Activated T-cell treated with anti-CD3 and anti-CD28 coated beads for 48 hours (primary cell): Measurements from ENCODE around the gene RUFY2.

ENCODE experiments used
- DNase-seq: peaks from one replicate; pipeline ENCODE4 v3.0.0-alpha.2; 2020; ENCODE audit warnings: low read depth

Gene RUFY2

DNA sequence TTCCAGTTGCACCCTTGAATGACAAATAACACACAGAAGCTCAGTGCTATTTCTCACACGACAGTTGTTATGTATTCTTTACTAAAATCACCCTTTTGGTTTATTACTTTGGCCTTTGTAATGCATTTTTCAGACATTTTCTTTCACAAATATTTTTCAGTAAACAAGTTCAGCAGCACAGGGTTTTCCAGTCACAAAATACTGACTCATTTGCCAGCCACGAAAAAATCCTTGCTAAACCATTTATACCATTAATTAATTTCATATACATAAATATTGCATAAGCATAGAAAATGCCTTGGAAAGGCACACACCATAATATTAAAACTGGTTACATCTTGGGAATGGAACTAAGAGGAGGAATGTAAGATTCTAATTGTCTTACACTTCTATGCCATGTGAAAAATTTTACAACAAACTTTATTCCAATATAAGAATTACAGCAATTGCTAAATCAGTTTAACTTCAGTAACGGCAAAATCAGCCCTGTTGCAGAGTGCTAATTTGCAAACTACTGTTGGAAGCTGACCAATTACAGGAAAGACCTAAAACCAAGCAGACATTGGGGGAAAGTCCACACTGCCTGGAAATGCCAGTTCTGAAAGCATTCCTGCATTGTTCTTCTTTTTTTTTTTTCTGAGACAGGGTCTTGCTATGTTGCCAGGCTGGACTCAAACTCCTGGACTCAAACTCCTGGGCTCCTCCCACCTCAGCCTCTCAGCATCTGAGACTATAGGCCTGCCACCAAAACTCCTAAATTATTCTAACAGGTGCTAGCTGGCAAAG, 42.8 kb downstream of the RUFY2 start:
- DNase-seq, result no peak

DNA sequence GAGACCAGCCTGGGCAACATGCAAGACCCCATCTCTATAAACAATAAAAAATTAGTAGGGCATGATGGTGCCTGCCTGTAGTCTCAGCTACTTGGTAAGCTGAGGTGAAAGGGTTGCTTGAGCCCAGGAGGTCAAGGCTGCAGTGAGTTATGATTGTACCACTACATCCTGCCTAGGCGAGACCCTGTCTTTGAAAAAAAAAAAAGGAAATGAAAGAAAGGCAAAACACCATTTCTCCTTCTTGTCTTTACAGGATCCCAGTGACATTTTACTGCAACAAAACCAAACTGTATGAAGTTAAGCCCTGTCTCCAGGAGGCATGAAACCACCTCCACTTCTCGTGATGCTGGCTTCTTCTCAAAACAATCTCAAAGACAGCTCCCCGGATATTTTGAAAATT, 44.5 kb downstream of the RUFY2 start:
- DNase-seq, result no peak

DNA sequence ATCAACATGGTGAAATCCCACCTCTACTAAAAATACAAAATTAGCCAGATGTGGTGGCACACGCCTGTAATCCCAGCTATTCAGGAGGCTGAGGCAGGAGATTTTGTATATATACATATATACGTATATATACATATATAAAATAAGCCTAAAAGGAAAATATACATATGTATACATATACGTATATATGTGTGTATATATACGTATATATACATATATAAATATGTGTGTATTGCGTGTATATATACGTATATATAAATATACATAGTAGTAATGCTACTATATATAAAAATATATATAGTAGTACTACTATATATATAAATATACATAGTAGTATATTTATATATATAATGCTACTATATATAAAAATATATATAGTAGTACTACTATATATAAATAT, 47.9 kb downstream of the RUFY2 start:
- DNase-seq, result no peak

DNA sequence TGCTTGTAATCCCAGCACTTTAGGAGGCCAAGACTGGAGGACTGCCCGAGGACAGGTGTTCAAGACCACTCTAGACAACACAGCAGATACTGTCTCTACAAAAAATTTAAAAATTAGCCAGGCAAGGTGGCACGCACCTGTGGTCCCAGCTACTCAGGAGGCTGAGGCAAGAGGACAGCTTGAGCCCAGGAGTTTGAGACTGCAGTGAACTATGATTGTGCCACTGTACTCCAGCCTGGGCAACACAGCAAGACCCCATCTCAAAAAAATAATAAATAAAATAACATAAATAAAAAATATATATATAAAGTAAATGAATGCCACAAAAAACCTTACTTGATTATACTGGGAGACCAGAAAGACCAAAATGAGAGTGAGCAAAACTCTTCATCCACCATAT, 53.5 kb downstream of the RUFY2 start:
- no peak for DNase-seq

DNA sequence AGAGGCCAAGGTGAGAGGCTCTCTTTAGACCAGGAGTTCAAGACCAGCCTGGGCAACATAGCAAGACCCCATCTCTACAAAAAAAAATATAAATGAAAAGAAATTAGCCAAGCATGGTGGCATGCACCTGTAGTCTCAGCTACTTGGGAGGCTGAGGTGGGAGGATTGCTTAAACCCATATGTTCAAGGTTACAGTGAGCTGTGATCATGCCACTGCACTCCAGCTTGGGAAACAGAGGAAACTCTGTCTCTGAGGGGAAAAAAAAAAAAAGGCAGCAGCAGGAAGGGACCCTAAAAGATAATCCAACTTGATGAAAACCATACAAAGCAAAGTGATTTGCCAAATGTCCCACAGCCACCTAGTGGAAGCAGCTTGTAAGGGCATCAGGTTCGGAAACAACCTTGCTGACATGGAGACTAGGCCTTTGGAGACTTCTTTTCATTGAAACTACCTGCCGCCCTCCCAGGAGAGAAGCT, 58.8 kb downstream of the RUFY2 start:
- DNase-seq, result no peak

DNA sequence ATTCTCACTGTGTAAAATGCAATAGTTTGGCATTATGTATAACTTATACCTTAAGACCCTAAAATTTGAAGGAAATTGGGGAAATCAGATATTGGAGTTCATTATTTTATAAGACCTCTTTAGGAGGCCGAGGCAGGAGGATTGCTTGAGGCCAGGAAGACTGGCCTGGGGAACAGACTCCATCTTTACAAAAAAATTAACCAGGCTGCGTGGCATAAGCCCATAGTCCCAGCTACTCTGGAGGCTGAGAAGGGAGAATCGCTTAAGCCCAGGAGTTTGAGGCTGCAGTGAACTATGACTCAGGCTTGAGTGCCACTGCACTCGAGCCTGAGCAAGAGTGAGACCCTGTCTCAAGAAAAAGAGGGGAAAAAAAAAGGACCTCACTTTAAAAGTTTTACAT, 60.3 kb downstream of the RUFY2 start:
- no peak for DNase-seq

DNA sequence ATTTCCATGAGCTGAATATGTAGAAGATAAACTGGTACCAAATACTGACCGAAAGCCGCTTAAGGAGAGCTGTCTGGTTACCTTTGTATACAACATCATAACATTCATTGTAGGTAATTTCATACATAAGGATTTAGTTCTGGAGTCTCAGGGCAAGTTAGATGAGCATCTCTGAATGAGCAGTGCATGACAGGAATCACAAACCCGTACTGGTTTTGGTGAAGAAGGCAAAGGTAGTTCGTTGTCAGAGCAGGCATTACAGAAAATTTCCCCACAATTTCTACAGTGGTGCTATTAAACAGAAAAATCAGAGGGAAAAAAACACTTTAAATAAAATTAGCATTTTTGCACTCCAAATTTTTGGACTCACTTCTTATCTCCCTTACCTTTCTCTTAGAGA, 61.5 kb downstream of the RUFY2 start:
- no peak for DNase-seq

DNA sequence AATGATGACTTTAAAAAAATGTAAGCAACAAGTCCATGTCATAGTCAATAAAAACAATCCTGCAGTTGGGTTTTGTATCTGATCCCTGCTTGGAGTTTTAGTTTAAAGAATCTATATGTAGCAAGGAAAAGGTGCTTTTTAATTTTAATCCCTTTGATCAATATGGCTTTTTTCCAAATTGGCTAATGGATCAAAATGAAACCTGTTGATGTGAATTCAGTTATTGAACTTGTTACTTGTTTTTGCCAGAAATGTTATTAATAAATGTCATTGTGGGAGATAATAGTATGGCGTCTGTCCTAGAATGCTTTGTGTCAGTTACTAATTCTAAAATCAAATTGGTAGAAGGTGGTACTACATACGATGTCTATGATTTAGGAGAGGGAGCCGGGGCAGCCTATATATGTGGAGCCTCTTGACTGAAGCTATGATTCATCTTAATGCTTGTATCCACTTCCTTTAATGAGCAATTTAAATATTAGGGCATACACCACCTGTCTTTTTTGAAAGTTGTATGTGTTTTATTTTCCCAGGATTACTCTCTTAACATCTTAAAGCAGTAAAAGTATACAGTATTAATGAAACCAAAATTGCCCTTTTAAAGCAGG, 64.1 kb downstream of the RUFY2 start:
- DNase-seq, result no peak

DNA sequence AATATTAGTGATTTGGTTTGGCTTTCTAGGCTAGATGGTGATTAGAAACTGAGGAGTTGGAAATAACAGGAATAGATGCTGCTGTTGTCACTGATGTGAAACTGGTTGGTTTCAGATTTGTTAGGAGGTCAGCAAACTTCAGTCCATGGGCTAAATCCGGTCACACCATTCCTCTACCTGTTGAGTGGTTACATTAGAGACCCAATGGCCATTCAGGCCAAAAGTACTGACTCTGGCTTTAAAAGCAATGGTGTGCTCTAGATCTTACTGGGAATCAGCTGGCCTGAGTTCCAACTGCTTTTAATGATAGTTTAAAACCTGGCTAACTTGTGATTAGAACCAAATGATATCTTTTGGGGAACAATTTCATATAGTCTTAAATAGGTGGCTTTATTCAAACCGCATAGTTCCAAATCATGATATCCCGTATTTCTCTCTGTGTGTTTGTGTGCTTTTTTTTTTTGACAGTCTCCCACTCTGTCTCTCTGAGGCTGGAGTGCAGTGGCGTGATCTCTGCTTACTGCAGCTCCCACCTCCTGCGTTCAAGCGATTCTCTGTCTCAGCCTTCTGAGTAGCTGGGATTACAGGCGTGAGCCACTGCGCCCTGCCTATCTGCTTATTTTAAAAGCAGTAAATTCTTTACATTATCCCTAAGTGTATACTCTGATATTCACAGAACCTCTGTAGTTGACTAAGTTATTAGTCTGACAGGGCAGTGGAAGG, 66.6 kb downstream of the RUFY2 start:
- no peak for DNase-seq

DNA sequence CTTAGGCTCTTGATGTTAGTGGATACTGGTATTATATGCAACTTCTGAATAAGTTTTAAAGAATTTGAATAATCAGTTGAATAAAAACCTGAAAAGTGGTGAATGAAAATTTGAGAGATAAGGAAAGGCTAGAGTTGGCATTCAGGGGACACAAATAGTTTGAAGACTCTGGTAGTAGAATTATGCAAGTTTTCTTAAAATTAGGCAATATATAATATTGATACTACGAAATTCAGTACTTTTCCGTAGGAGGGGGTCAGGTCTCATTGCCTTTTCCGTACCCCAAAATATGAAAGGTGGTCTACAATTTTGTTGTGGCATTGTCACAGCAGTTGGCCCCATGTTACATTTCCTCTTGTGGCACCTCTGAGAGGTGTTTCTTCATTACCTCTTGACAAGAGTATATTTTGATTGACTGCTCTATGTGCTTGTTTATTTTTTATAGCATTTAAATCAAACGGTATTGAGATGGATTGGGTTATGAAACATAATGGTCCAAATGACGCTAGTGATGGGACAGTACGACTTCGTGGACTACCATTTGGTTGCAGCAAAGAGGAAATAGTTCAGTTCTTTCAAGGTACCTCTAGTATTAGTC, 70.2 kb downstream of the RUFY2 start:
- DNase-seq, result no peak

DNA sequence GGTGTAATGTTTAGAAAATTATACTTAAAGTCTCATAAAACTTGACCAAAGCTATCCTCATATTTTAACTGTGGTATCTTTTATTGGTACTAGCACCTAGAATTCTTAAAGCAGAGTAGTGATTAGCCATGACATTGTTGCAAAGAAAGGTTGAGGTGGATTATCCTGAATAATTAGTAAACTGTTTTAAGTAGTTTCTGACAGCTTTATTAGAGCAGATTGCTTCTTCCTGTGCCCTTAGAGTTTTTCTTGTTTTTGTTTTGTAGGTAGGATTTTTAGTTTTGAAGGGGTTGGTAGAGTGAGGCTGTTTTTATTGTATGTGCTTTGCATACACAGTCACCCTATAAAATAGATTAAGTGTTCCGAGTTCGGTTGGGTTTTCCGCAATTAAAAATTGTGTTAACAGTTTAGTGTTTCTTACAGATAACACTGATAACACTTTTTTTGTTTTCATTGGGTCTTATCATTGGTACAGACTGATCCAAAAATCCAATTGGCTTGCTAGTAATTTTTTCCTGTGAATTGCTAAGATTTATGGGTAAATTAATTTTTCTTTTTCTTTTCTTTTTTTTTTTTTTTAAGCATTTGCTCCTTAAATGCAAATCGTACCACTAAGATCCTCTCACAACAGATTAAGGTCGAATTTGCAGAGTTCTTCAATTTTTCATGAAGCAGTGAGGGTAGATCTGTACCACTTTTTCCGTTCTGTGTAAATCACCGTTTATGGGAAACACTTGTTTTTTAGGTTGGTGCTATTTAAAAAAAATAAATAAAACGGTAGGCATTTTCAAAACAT, 72.2 kb downstream of the RUFY2 start:
- no peak for DNase-seq

DNA sequence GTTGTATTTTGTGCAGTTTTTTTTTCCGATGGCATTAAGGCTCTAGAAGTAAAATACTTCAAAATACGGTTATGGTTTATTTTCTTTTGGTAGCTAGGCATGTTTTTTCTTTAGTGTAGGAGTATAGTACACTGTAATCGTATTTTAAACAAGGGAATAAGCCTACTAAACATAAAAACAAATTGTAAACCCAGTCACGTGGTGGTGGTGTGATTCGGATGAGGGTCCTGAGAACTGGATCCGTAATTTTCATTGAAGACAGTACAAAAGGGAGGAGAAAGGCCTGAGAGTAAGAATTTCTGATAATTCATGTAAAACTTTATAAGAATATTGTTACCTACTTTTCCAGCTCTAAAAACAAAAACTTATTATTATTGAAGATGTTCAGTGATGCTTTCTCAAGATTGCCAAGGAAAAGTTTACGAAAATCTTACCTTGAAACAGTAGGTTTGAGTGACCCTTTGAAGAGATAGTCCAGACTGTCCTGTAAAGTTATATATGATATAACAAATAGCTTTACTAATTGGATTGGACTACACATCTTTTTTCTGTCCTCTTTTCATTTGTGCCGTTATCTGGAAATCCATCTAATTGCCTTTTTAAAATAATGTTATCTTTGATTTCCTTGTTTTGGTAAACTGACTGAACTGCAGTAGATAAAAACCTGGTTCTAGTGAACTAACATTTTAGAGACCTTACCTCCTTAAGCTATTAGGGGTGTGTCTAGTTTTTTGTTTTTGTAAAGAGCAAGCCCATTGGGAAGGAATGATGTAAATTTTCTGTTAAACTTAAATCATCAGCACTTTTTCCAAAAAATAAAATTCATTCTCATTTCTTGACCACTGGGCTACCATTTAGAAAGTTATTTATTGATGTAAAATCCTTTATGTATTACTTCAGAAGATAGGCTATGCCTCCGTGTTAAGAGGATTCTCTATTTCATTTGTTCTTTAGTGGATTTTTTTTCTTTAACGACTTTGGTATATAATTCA, 73.3 kb downstream of the RUFY2 start:
- no peak for DNase-seq

DNA sequence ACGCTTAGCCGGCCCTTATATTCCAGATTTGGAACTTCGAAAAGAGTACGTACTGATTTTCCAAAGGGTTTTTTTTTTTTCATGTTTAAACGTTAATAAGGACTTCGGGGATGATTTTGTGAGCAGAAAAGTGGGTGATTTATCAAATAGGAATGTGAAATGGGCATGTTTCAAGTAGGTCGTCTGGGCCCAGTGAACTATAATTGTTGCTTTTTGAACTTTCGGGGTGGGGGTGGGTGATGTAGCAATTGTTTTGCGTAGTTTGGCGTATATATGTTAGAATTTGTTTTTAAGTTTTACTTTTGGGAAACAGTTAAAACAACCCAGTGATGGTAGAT, 74.0 kb downstream of the RUFY2 start:
- no peak for DNase-seq

DNA sequence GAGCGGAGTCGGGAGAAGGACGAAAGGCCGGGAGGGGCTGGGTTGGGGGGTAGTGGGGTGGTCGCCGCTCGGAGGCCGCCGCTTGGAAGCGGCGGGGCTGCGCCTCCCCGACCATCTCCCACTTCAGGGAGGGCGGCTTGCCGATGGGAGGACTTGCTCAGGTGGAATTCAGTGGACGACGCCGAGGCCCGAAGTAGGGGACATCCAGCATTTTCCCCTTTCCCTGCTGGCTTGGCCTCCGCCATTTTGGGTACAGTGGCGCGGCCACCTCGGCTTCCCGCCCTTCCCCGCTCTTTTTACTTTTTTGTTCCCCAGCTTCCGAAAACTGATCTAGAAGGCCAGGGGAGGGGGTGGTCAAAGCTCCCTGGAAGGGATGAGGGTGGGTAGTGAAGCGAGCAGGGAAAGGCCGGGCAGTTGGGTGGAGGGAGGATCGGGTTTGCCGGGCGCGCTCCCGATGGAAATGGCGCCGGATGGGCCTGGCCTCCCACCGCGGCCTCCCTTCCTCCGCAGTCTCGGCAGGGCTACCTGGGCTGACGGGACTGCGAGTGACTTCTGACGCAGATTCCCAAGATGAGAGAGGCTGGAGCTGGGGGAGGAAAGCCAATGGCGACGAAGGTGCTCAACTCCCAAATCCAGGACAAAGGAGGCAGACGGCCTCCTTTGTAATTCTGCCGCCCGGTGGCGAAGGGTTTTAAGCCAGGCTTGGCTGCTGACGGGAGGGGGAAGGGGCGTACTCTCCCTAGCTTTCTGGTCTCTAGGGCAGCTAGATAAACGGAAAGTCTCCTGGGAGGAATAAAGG, 74.6 kb downstream of the RUFY2 start, which contains the start of gene PBLD:
PBLD (minus strand) TSS at position 670 of the 799 bp plus-strand sequence. CDS start 26,084 bp downstream, outside the sequence.
- peak; percentile 53 for DNase-seq

DNA sequence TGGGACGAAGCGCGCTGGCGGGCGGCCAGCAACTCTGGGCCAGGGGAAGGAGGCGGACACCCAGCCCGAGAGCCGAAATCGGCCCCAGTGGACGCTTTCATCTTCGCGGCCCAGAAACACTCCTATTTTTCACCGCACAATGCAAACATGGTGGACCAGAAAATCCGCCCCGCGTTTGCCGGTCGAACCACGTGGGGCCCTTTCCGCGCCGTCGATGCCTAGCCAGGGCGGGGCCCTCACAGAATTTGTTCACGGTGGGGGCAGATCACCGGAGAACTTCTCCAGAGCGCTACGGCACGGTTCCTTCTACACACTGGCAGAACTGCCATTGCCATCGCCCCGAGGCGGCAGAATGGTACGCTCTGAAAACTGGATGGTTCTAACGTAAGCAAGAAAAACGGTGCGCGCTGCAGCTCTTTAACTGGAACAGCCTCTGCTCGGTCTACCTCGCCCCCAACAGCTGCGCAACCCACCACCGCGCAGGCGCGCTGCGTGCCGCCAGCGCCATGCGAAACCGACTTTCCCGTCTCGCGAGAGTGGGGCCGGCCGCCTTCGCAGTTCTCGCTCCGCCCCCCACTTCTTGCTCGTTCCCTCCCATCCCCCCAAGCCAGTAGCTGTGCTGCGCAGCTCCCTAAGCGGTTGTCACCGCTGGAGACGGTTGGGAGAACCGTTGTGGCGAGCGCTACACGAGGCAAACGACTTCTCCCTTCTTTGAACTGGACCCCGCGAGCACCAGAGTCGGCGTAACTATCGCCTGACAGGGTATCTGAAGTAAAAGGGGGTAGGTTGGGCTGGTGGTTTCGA, 75.4 kb downstream of the RUFY2 start, which contains the start of gene HNRNPH3:
HNRNPH3 (plus strand) TSS at position 610 of the 804 bp plus-strand sequence. CDS start 5,158 bp downstream, outside the sequence.
- DNase-seq, result peak; percentile 98

DNA sequence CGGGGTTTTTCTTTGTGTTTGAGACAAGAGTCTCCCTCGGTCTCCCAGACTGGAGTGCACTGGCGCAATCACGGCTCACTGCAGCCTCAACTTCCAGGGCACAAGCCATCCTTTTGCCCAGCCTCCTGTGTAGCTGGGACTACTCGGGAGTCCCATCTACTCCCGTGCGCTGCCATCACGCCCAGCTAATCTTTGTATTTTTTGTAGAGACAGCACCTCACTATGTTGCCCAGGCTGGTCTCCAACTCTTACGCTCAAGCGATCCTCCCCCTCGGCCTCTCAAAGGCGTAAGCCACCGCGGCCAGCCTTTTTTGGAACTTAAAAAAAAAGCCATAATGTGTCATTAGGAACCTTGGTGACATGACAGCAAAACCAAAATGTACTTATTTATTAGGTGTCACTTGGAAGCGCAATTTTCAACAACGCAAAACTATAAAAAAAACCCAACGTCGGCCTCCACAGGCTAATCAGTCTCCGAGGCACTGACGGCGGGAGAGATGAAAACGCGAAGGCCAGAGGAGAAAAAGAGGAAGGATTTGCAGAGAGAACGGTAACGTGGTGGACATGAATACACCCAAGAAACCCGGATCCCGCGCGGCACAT, 76.1 kb downstream of the RUFY2 start:
- no peak for DNase-seq

DNA sequence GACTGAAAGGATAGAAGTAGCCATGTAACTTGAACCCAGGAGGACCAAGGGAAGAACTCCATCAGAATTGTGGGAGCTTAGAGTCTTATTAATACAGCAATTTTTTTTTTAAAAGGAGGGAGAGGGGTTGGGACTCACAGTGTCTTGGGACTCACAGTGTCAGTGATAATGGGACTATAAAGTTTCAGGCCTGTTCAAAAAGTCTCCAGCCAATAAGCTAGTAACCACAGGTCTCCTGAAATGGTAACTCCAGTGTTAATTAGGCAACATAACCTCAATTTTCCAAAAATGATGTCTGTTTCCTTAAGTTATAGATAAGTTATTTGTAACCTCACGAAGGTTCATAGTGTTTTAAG, 77.6 kb downstream of the RUFY2 start:
- DNase-seq, result no peak
